Ovary (tissue), 3 donors: ENCODE results near the gene NTRK2.

ENCODE experiments used
- CTCF ChIP-seq, 3 donors: fragments of 450-650 bp in 2 of 3; fragments of 200-600 bp in 1 of 3; IDR thresholded peaks; one replicate each; pipeline versions ENCODE4 v1.5.1 to v1.8.0; 2016 to 2022; ENCODE audit warnings: antibody characterized with exemption in 3 of 3, mild to moderate bottlenecking in 1 of 3
- EP300 ChIP-seq: sonication (generic); formaldehyde crosslinking; IDR thresholded peaks from one replicate; pipeline ENCODE4 v1.6.1; 2017; ENCODE audit warnings: antibody characterized with exemption
- POLR2A ChIP-seq: fragments of 450-650 bp; IDR thresholded peaks from one replicate; pipeline ENCODE4 v1.6.1; 2017; ENCODE audit warnings: antibody characterized with exemption, mild to moderate bottlenecking, moderate library complexity
- donor health status: DM: no; HTN: no; CAD: no.

GRCh38 chr9:84950879-84951811 is 281.6 kb downstream of the NTRK2 start:
- TF ChIP-seq POLR2A (no peak), CTCF (IDR thresholded peaks at IDR 0.05) (no peak), EP300 (no peak)
